CD4-positive, alpha-beta memory T cell (primary cell): ENCODE results near the gene THOC6. TPM values are rescaled to one million over a fixed set of nuclear protein-coding genes. Genes with fewer than 3 reads are reported as not detected.
A peak's percentile ranks its signal among the peaks of the same experiment; 100 is the strongest.

Source experiments
- CTCF ChIA-PET: fragments of 350-600 bp; sonication (Branson Sonifier 250); formaldehyde crosslinking; loops from one replicate; lab custom pipeline; 2021; ENCODE audit warnings: inconsistent platforms; ENCODE audit not compliant: partially characterized antibody; lab: Charles Lee
- POLR2A ChIA-PET: fragments of 350-600 bp; sonication (Branson Sonifier 250); formaldehyde crosslinking; loops from one replicate; lab custom pipeline; 2021; ENCODE audit not compliant: partially characterized antibody; lab: Charles Lee
- DNase-seq, 5 donors: peaks; one replicate each; pipeline versions ENCODE4 v3.0.0 to v3.0.0-alpha.2; 2020 to 2022; ENCODE audit warnings: mixed read lengths in 1 of 5
- H3K27ac ChIP-seq: one replicate; pipeline ENCODE4 v1.7.0; 2013; ENCODE audit warnings: low read depth, low read length
- H3K27me3 ChIP-seq: 2 replicates; pipeline ENCODE4 v1.7.0; 2013; ENCODE audit warnings: mild to moderate bottlenecking, low read length, moderate library complexity; ENCODE audit not compliant: insufficient read depth
- H3K36me3 ChIP-seq: 2 replicates; pipeline ENCODE4 v1.7.0; 2013; ENCODE audit warnings: mild to moderate bottlenecking, low read length, moderate library complexity; ENCODE audit not compliant: insufficient read depth
- H3K4me1 ChIP-seq: 2 replicates; pipeline ENCODE4 v1.7.0; 2013; ENCODE audit warnings: mild to moderate bottlenecking, low read length, moderate library complexity; ENCODE audit not compliant: insufficient read depth
- H3K4me3 ChIP-seq, 2 donors: one replicate each; pipeline ENCODE4 v1.7.0; 2013; ENCODE audit warnings: low read length in 2 of 2, mild to moderate bottlenecking in 1 of 2
- H3K9me3 ChIP-seq, 2 donors: one replicate each; pipeline ENCODE4 v1.7.0; 2013; ENCODE audit warnings: low read length in 2 of 2, control low read depth in 1 of 2; ENCODE audit not compliant: control insufficient read depth in 1 of 2
- H3K27ac Mint-ChIP-seq, 7 donors: one replicate each; pipeline ENCODE4 v1.8.0; 2020 to 2021; ENCODE audit warnings: mixed read lengths in 7 of 7, mild to moderate bottlenecking in 6 of 7, inconsistent platforms in 3 of 7, moderate library complexity in 3 of 7
- H3K27me3 Mint-ChIP-seq, 2 donors: one replicate each; pipeline ENCODE4 v1.8.0; 2020 to 2021; ENCODE audit warnings: mixed read lengths in 2 of 2
- H3K36me3 Mint-ChIP-seq, 2 donors: one replicate each; pipeline ENCODE4 v1.8.0; 2020 to 2021; ENCODE audit warnings: mixed read lengths in 2 of 2, inconsistent platforms in 1 of 2, mild to moderate bottlenecking in 1 of 2
- H3K4me1 Mint-ChIP-seq, 4 donors: one replicate each; pipeline ENCODE4 v1.8.0; 2020 to 2021; ENCODE audit warnings: mixed read lengths in 4 of 4, mild to moderate bottlenecking in 1 of 4
- H3K4me3 Mint-ChIP-seq, 8 donors: one replicate each; pipeline ENCODE4 v1.8.0; 2020 to 2021; ENCODE audit warnings: mixed read lengths in 8 of 8, mild to moderate bottlenecking in 7 of 8, moderate library complexity in 6 of 8, inconsistent platforms in 3 of 8
- H3K9me3 Mint-ChIP-seq, 8 donors: one replicate each; pipeline ENCODE4 v1.8.0; 2020 to 2021; ENCODE audit warnings: mixed read lengths in 8 of 8, mild to moderate bottlenecking in 5 of 8, inconsistent platforms in 3 of 8, moderate library complexity in 1 of 8
- intact Hi-C: fragments of 100-400 bp; cut with micrococcal nuclease; formaldehyde crosslinking; loops from one replicate; pipeline ENCODE4 v1.15.1; 2023
- polyA plus RNA-seq, 2 donors: library from polyadenylated mRNA; unstranded; fragments of 300-500 nt; fragmentation: Illumina TruSeq; gene quantifications; one replicate each; pipeline ENCODE4 v1.2.3, GENCODE V29; 2021
- total RNA-seq, 2 experiments: library from RNA; stranded (reverse); gene quantifications; one replicate each; pipeline ENCODE4 v1.2.3, GENCODE V29; 2021

The THOC6 gene
- total and polyA plus RNA-seq, 4 experiments from 2014 or later: 18.4 to 48.8 (median 32.0) TPM

DNA sequence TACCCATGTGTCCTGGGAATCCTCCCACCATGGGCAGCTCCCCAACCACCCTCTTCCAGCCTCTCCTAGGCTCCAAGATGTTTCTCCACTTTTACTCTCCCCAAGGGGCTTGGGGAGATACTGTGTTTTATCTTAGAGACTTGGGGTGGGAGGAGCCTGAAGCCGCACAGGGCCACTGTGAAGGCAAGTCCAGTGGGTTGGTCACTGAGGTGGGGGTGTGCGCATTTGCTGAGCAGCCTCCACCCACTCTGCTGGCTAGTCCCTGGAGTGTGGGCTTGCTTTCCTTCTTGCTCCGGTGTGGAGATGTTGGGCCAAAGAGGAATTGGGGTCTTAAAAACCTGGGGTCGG, 15.2 kb upstream of the THOC6 start:
- H3K27ac ChIP-seq: no peak overlapping the region
- no peak for DNase-seq
- Mint-ChIP-seq H3K4me1 (peaks cover 13 to 30% (median 22%) of the 10 kb centered on the region in 4 donors), H3K27ac (peak overlapping the region in 1 of 7 donors; percentile 51), H3K36me3 (no peaks in the 10 kb centered on the region), H3K4me3 (peak overlapping the region in 5 of 8 donors; percentile 24 to 89 (median 74)), H3K27me3 (peaks cover 0 to 2% of the 10 kb centered on the region in 2 donors), H3K9me3 (no peaks in the 10 kb centered on the region)
- intact Hi-C loops: no loop called here
- H3K4me3 ChIP-seq: no peak overlapping the region
- CTCF ChIA-PET: interaction anchor here (0.6 to 14.2 kb wide), 2 partner anchors 18 to 150 kb away, joined by 3 to 444 read pairs; partner anchors contain the start of genes CLDN6, HCFC1R1, THOC6 and TNFRSF12A
- peaks cover 27% of the 10 kb centered on the region for H3K4me1 ChIP-seq
- no peaks in the 10 kb centered on the region for H3K27me3 ChIP-seq
- H3K9me3 ChIP-seq: no peaks in the 10 kb centered on the region
- POLR2A ChIA-PET: interaction anchor here (1.3 to 7.6 kb wide), 3 partner anchors 13 to 23 kb away, joined by 4 to 89 read pairs (median 8); partner anchors contain the start of genes HCFC1R1, THOC6 and TNFRSF12A
- no peaks in the 10 kb centered on the region for H3K36me3 ChIP-seq

DNA sequence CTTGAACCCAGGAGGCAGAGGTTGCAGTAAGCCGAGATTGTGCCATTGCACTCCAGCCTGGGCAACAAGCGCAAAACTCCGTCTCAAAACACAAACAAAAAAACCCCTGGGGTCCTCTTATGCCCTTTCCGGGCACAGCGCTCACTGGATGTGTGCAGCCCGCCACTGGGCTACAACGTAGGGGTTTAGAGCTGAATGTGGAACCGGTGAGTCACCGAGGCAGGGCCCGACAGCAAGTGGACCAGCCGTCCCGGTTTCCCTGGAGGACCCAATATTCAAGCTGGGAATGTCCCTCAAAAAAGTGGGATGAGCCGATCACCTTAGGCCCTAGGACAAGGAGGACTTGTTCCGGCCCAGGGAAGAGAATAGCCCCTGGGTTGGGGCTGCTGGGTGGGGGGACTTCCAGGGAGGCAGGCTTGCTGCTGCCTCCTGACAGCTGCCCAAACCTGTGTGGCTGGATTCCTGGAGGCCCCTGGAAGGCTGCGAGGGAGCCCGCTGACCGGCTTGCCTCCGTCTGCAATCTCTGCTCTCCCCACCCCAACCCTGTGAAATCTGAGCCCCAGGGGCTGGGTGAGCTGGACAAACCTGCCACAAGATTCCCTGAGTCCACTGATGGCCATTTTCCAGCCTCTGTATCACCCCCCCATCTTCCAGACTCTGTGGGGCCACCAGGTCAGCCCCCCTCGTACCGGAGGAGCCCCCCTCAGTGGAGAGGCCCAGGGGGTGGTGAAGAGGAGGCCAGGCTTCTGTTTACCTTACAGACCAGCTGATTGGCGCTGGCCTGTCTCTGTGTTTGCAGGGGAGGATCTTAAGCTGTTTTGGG, 14.1 kb upstream of the THOC6 start:
- Mint-ChIP-seq H3K9me3 (no peaks in the 10 kb centered on the region), H3K27me3 (no peaks in the 10 kb centered on the region), H3K36me3 (no peaks in the 10 kb centered on the region), H3K4me1 (peaks cover 13 to 31% (median 22%) of the 10 kb centered on the region in 4 donors), H3K4me3 (no peak overlapping the region), H3K27ac (no peak overlapping the region)
- intact Hi-C loops: no loop called here
- ChIA-PET CTCF (interaction anchor here (14.2 kb wide), 1 partner anchor 17 kb away, joined by 444 read pairs; the partner anchor contains the start of genes CLDN6, HCFC1R1, THOC6 and TNFRSF12A), POLR2A (interaction anchor here (0.9 to 7.6 kb wide), 4 partner anchors 12 to 68 kb away, joined by 3 to 89 read pairs (median 6); partner anchors contain the start of genes HCFC1R1, THOC6 and TNFRSF12A)
- Histone ChIP-seq H3K36me3 (no peaks in the 10 kb centered on the region), H3K4me3 (no peak overlapping the region), H3K9me3 (no peaks in the 10 kb centered on the region), H3K27ac (no peak overlapping the region), H3K27me3 (no peaks in the 10 kb centered on the region), H3K4me1 (peaks cover 26% of the 10 kb centered on the region)
- DNase-seq: no peak

DNA sequence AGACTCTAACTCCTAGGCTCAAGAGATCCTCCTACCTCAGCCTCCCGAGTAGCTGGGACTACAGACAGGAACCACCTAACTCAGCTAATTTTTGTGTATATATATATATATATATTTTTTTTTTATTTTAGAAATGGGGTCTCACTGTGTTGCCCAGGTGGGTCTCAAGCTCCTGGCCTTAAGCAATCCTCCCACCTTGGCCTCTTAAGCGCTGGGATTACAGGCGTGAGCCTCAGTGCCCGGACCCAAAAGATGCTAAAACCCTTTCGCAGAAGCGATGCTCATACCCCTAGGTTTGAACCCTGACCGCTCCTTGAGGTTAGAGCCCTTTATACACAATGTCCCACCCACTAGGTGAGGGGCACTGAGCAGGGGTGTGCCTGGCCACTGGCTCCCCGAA, 13.3 kb upstream of the THOC6 start:
- intact Hi-C loops: no loop called here
- CTCF ChIA-PET: interaction anchor here (14.2 kb wide), 1 partner anchor 16 kb away, joined by 444 read pairs; the partner anchor contains the start of genes CLDN6, HCFC1R1, THOC6 and TNFRSF12A

DNA sequence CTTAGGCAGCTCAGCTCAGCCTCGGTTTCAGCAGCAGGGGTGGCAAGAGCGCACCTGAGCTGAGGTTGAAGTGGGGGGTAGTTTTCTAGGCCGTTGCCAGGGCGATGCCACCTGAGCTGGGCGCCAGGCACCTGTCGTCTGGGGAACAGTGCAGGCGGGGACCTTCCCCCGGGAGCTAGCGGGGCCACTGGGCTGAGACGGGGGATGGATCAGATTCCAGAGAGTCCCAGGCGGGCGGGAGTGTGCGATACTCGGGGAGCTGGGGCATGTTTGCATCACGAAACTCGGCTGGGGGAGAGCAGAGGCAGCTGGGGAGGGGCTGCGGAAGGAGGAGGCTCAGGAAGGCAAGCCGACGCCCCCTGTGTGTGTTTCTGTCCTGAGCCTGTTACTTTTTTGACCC, 11.6 kb upstream of the THOC6 start:
- H3K9me3 ChIP-seq: no peaks in the 10 kb centered on the region
- H3K27me3 ChIP-seq: no peaks in the 10 kb centered on the region
- POLR2A ChIA-PET: interaction anchor here (1.0 kb wide), 1 partner anchor 8 kb away, joined by 3 read pairs; no protein-coding TSS in a partner anchor
- no peaks in the 10 kb centered on the region for H3K36me3 Mint-ChIP-seq
- no peaks in the 10 kb centered on the region for H3K27me3 Mint-ChIP-seq
- intact Hi-C loops: no loop called here
- peaks cover 18% of the 10 kb centered on the region for H3K4me1 ChIP-seq
- CTCF ChIA-PET: interaction anchor here (0.7 to 14.2 kb wide), 3 partner anchors 8 to 15 kb away, joined by 3 to 444 read pairs (median 4); partner anchors contain the start of genes CLDN6, HCFC1R1, THOC6 and TNFRSF12A
- H3K36me3 ChIP-seq: no peaks in the 10 kb centered on the region
- DNase-seq: no peak
- no peak overlapping the region for H3K4me3 ChIP-seq
- no peak overlapping the region for H3K27ac Mint-ChIP-seq
- peak overlapping the region in 1 of 8 donors; percentile 43 for H3K4me3 Mint-ChIP-seq
- no peaks in the 10 kb centered on the region for H3K9me3 Mint-ChIP-seq
- no peak overlapping the region for H3K27ac ChIP-seq
- H3K4me1 Mint-ChIP-seq: peaks cover 9 to 23% (median 15%) of the 10 kb centered on the region in 4 donors

More for the DNA sequence above, 13.3 kb upstream of the THOC6 start:
- Histone ChIP-seq H3K27me3 (no peaks in the 10 kb centered on the region), H3K36me3 (no peaks in the 10 kb centered on the region), H3K27ac (no peak overlapping the region), H3K4me3 (no peak overlapping the region), H3K9me3 (no peaks in the 10 kb centered on the region), H3K4me1 (peaks cover 23% of the 10 kb centered on the region)
- Mint-ChIP-seq H3K27me3 (no peaks in the 10 kb centered on the region), H3K27ac (no peak overlapping the region), H3K4me1 (peaks cover 13 to 31% (median 22%) of the 10 kb centered on the region in 4 donors), H3K9me3 (no peaks in the 10 kb centered on the region), H3K4me3 (peak overlapping the region in 1 of 8 donors; percentile 10), H3K36me3 (no peaks in the 10 kb centered on the region)
- POLR2A ChIA-PET: interaction anchor here (1.2 to 7.6 kb wide), 2 partner anchors 11 to 25 kb away, joined by 4 to 89 read pairs; partner anchors contain the start of genes HCFC1R1, THOC6 and TNFRSF12A
- no peak for DNase-seq

DNA sequence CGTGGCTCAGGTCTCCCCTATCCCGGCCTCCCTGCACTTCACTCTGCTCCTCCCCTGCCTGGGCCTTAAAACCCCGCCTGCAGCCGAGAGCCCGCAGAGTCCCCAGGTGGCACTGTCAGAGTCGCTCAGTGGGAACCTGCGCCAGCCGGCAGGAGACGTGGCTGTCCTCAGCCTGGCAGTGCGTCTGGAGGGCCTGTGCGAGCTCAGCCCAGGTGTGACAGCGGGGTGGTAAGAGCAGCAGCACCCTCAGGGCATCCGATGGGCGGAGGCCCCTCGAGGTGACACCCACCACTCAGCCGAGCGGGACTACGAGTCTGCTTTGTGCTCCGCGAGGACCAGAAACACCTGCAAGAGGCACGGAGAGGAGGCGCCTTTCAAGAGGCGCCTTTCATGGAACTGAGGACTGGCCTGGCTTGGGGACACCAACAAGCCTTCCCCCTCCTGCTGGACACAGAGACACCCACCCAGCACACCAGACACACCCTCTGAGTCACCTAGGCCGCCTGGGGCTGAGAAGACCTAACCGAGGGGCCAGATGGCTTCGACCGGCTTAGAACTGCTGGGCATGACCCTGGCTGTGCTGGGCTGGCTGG, 10.9 kb upstream of the THOC6 start, which contains the start of gene CLDN9:
CLDN9 (plus strand) TSS at position 96 of the 593 bp plus-strand sequence; CDS start at position 536, 440 bp downstream.
- Mint-ChIP-seq H3K4me1 (peaks cover 5 to 16% (median 9%) of the 10 kb centered on the region in 4 donors), H3K9me3 (no peaks in the 10 kb centered on the region), H3K27me3 (no peaks in the 10 kb centered on the region), H3K27ac (no peak within 1 kb of the TSS), H3K36me3 (no peaks in the 10 kb centered on the region), H3K4me3 (peak within 1 kb of the TSS in 1 of 8 donors; percentile 43)
- Histone ChIP-seq H3K27ac (no peak within 1 kb of the TSS), H3K4me3 (no peak within 1 kb of the TSS), H3K9me3 (no peaks in the 10 kb centered on the region), H3K4me1 (peaks cover 13% of the 10 kb centered on the region), H3K27me3 (no peaks in the 10 kb centered on the region), H3K36me3 (no peaks in the 10 kb centered on the region)
- intact Hi-C loops: no loop called here
- CTCF ChIA-PET: interaction anchor here (0.7 to 14.2 kb wide), 4 partner anchors 9 to 15 kb away, joined by 3 to 444 read pairs (median 4); partner anchors contain the start of genes CLDN6, HCFC1R1, THOC6 and TNFRSF12A
- DNase-seq: no peak
- POLR2A ChIA-PET: interaction anchor here (1.0 kb wide), 1 partner anchor 9 kb away, joined by 3 read pairs; no protein-coding TSS in a partner anchor

DNA sequence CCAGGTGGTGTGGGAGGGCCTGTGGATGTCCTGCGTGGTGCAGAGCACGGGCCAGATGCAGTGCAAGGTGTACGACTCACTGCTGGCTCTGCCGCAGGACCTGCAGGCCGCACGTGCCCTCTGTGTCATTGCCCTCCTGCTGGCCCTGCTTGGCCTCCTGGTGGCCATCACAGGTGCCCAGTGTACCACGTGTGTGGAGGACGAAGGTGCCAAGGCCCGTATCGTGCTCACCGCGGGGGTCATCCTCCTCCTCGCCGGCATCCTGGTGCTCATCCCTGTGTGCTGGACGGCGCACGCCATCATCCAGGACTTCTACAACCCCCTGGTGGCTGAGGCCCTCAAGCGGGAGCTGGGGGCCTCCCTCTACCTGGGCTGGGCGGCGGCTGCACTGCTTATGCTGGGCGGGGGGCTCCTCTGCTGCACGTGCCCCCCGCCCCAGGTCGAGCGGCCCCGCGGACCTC, 10.3 kb upstream of the THOC6 start:
- H3K9me3 Mint-ChIP-seq: no peaks in the 10 kb centered on the region
- no peak for DNase-seq
- H3K9me3 ChIP-seq: no peaks in the 10 kb centered on the region
- H3K27me3 Mint-ChIP-seq: peaks cover 0 to 1% of the 10 kb centered on the region in 2 donors
- intact Hi-C loops: no loop called here
- H3K36me3 Mint-ChIP-seq: no peaks in the 10 kb centered on the region
- peaks cover 0 to 14% (median 3%) of the 10 kb centered on the region in 4 donors for H3K4me1 Mint-ChIP-seq
- CTCF ChIA-PET: interaction anchor here (1.0 to 1.7 kb wide), 2 partner anchors 15 to 17 kb away, joined by 3 to 5 read pairs; no protein-coding TSS in a partner anchor
- POLR2A ChIA-PET: no interaction called here
- H3K36me3 ChIP-seq: no peaks in the 10 kb centered on the region
- no peak overlapping the region for H3K27ac Mint-ChIP-seq
- H3K4me3 Mint-ChIP-seq: no peak overlapping the region
- H3K27me3 ChIP-seq: no peaks in the 10 kb centered on the region
- no peak overlapping the region for H3K27ac ChIP-seq
- peaks cover 12% of the 10 kb centered on the region for H3K4me1 ChIP-seq
- H3K4me3 ChIP-seq: no peak overlapping the region
